Panc1 (cell line): ENCODE data around the gene ENTPD7.

ENCODE experiments used
- TCF7L2 ChIP-seq: IDR thresholded peaks from 2 replicates; pipeline ENCODE4 v1.6.1; 2011; ENCODE audit warnings: mild to moderate bottlenecking, low read depth, low read length, inconsistent platforms
- TF ChIP-seq, protein P1 (sequence below): fragments of 450-650 bp; IDR thresholded peaks from 2 replicates; pipeline ENCODE4 v1.5.1; 2017; ENCODE audit warnings: mild to moderate bottlenecking

DNA sequence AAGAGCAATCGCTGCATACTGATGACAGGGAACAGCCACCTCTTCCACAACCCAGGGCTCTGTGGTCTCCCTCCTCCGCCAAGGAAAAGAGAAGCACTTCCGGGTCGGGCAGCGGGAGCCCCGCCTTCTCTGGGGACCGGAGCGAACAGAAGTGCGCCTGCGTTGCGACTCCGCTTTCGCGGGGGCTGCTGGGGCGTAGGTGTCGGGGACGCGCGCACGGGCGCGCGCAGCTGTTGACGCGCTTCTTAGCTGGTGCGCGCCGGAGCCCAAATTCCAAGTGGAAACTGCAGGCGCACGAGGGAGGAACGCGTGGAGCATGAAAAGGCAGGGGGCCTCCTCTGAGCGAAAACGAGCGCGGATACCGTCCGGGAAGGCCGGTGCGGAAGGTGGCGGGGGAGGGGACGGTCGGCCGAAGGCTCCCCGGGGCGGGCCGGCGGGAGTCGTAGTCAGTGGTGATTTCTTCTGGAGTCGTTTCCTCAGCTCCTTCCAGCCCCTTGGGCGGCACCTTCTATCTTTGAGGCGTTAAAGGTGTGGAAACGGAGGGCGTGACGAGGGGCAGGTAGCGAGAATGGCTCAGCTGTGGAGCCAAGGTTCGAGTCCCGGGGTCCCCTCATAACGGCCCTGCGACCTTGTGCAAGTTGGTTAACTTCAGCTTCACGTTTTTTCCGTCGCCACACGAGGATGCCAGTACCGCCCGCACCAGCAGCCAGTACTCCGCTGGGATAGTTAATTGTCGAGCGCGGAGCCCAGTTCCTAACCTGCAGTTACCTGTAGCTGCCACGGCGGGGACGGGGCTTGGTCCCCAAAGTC is 72.9 kb downstream of the ENTPD7 start, which contains the start of the genes COX15 and CUTC:
- TF ChIP-seq, protein P1, sequence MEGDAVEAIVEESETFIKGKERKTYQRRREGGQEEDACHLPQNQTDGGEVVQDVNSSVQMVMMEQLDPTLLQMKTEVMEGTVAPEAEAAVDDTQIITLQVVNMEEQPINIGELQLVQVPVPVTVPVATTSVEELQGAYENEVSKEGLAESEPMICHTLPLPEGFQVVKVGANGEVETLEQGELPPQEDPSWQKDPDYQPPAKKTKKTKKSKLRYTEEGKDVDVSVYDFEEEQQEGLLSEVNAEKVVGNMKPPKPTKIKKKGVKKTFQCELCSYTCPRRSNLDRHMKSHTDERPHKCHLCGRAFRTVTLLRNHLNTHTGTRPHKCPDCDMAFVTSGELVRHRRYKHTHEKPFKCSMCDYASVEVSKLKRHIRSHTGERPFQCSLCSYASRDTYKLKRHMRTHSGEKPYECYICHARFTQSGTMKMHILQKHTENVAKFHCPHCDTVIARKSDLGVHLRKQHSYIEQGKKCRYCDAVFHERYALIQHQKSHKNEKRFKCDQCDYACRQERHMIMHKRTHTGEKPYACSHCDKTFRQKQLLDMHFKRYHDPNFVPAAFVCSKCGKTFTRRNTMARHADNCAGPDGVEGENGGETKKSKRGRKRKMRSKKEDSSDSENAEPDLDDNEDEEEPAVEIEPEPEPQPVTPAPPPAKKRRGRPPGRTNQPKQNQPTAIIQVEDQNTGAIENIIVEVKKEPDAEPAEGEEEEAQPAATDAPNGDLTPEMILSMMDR: peak; percentile 59
- peak; percentile 77 for TF ChIP-seq TCF7L2
